Measurements from ENCODE around the gene AP3B1.
"Not testable (repeated sequence)": the region's sequence is repeated elsewhere in the genome, so short reads cannot be mapped to it uniquely, and the experiment has no call there.

The AP3B1 gene

GRCh38 chr5:78058625-78059024 is 235.9 kb downstream of the AP3B1 start:
- DNase-seq: no peak

- no peak for DNase-seq
Measured at GRCh38 chr5:78056901-78057514, 237.5 kb downstream of the AP3B1 start.

- no peak for DNase-seq
Measured at GRCh38 chr5:78056053-78056452, 238.4 kb downstream of the AP3B1 start.

- no peak for DNase-seq
Measured at GRCh38 chr5:78050888-78051287, 243.6 kb downstream of the AP3B1 start.

GRCh38 chr5:78046823-78047222 is 247.7 kb downstream of the AP3B1 start:
- DNase-seq: not testable (repeated sequence)

- DNase-seq: no peak
Measured at GRCh38 chr5:78046006-78046405, 248.5 kb downstream of the AP3B1 start.

- no peak for DNase-seq
Measured at GRCh38 chr5:78041805-78042204, 252.7 kb downstream of the AP3B1 start.

GRCh38 chr5:78025540-78025939 is 269.0 kb downstream of the AP3B1 start:
- DNase-seq: no peak

- no peak for DNase-seq
Measured at GRCh38 chr5:78019744-78020143, 274.8 kb downstream of the AP3B1 start.

- DNase-seq: no peak
Measured at GRCh38 chr5:78016863-78017529, 277.5 kb downstream of the AP3B1 start.

GRCh38 chr5:78009937-78010527 is 284.5 kb downstream of the AP3B1 start:
- DNase-seq: no peak

- no peak for DNase-seq
Measured at GRCh38 chr5:78008356-78008967, 286.0 kb downstream of the AP3B1 start.

- DNase-seq: no peak
Measured at GRCh38 chr5:78007233-78007632, 287.3 kb downstream of the AP3B1 start.

- no peak for DNase-seq
Measured at GRCh38 chr5:78006449-78006848, 288.0 kb downstream of the AP3B1 start.

GRCh38 chr5:78005021-78005785 is 289.3 kb downstream of the AP3B1 start:
- no peak for DNase-seq

- no peak for DNase-seq
Measured at GRCh38 chr5:78004559-78004958, 289.9 kb downstream of the AP3B1 start.

GRCh38 chr5:78003919-78004318 is 290.6 kb downstream of the AP3B1 start:
- no peak for DNase-seq

GRCh38 chr5:78003450-78003849 is 291.0 kb downstream of the AP3B1 start:
- DNase-seq: no peak

GRCh38 chr5:78002690-78003089 is 291.8 kb downstream of the AP3B1 start:
- no peak for DNase-seq

- DNase-seq: no peak
Measured at GRCh38 chr5:78001197-78001596, 293.3 kb downstream of the AP3B1 start.

GRCh38 chr5:78000191-78000590 is 294.3 kb downstream of the AP3B1 start:
- no peak for DNase-seq

- no peak for DNase-seq
Measured at GRCh38 chr5:77999399-77999798, 295.1 kb downstream of the AP3B1 start.

GRCh38 chr5:77996943-77997342 is 297.6 kb downstream of the AP3B1 start:
- DNase-seq: no peak

Measured in activated gamma-delta T cell treated with Interleukin-2 at 50 U/mL for 16 hours (primary cell).